ENCODE measurements around the gene DCHS1. TPM values are rescaled to one million over a fixed set of nuclear protein-coding genes. Genes with fewer than 3 reads are reported as not detected.

The DCHS1 gene
- total RNA-seq, 6 donors from 2014 or later, result 9.2 to 32.2 (median 12.8) TPM

DNA sequence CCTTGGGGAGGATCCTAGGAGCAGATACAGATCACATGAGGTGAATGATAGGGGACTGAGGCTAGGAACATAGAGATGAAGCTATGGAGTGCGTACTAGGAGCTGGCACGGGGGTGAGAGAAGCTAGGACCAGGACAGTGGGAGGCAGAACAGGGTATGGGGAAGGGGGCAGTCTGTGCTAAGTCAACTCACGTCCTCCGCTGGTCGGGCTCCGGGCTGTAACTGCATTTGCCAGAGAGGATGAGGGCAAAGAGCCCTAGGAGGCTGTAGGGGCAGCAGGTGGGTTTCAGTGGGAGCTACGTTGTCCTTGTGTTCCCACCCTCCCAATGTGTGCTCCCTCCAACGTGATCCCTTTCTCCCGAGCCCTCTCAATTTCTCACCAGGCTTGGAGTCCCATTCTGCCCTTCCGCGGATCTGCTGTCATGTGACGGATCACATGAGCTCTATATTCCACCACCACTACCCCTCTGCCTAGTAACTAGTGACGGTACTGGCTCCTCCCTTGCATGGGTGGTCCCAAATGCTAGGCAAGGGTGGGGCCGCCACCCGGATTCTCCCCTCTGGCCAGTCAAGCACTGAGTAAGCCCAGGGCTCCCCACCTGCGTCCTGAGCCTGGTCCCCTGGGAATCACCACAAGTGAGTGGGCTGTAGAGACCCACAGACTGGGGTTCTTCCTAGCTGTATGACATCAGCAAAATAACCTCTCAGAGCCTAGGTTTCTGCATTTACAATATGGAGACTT, 36.4 kb downstream of the DCHS1 start, which contains the start of gene TPP1:
TPP1 (minus strand) TSS at position 419 of the 742 bp plus-strand sequence; CDS start at position 397, 22 bp downstream.
- peaks cover 0 to 39% (median 16%) of the 10 kb centered on the region in 4 donors for H3K36me3 ChIP-seq
- ATAC-seq (ENCODE audit: low FRiP score in 2 of 2), result peak; percentile 94 to 96
- 0% methylated on average over 16 of the region's 16 CpGs for WGBS, 2 donors

GRCh38 chr11:6618117-6619003, 37.2 kb downstream of the DCHS1 start:
- 9 to 12% methylated on average over 13 to 15 of the region's 15 CpGs for WGBS, 2 donors
- TF ChIP-seq EP300 (IDR thresholded peaks at IDR 0.05) (no peak), POLR2A (IDR thresholded peaks at IDR 0.05) (peak in 1 of 4 donors; percentile 53), CTCF (IDR thresholded peaks at IDR 0.05) (no peak), POLR2AphosphoS5 (IDR thresholded peaks at IDR 0.05) (peak; percentile 38 to 81)

More for the DNA sequence above, 36.4 kb downstream of the DCHS1 start, which contains the start of gene TPP1:
- DNase-seq, result peak; percentile 60 to 97
- peaks cover 17 to 28% (median 26%) of the 10 kb centered on the region in 4 donors for H3K4me1 ChIP-seq
- H3K9me3 ChIP-seq, result no peaks in the 10 kb centered on the region
- TF ChIP-seq POLR2A (IDR thresholded peaks at IDR 0.05), result peak in 3 of 4 donors; percentile 42 to 94 (median 94)
- TF ChIP-seq POLR2AphosphoS5 (IDR thresholded peaks at IDR 0.05), result peak; percentile 92 to 96
- peak in 1 of 6 experiments; percentile 9 for TF ChIP-seq CTCF (IDR thresholded peaks at IDR 0.05)
- TF ChIP-seq EP300 (IDR thresholded peaks at IDR 0.05), result peak in 1 of 4 donors; percentile 62
- no peaks in the 10 kb centered on the region for H3K27me3 ChIP-seq
- H3K27ac ChIP-seq, result peak within 1 kb of the TSS; percentile 88 to 97 (median 94)
- H3K4me3 ChIP-seq, result peak within 1 kb of the TSS; percentile 68 to 88 (median 78)

GRCh38 chr11:6617315-6617781, 38.3 kb downstream of the DCHS1 start:
- WGBS, 2 donors, result 48 to 69% methylated on average over 3 to 5 of the region's 5 CpGs
- Histone ChIP-seq H3K27me3 (no peaks in the 10 kb centered on the region), H3K9me3 (no peaks in the 10 kb centered on the region), H3K36me3 (peaks cover 0 to 28% (median 16%) of the 10 kb centered on the region in 4 donors), H3K4me1 (peaks cover 24 to 39% (median 36%) of the 10 kb centered on the region in 4 donors), H3K27ac (peak overlapping the region in 3 of 4 donors; percentile 88 to 97 (median 90)), H3K4me3 (peak overlapping the region in 2 of 4 donors; percentile 68 to 76)
- DNase-seq (no peak), ATAC-seq (ENCODE audit: low FRiP score in 2 of 2) (no peak)
- TF ChIP-seq EP300 (IDR thresholded peaks at IDR 0.05) (no peak), CTCF (IDR thresholded peaks at IDR 0.05) (no peak), POLR2A (IDR thresholded peaks at IDR 0.05) (no peak), POLR2AphosphoS5 (IDR thresholded peaks at IDR 0.05) (no peak)

More at GRCh38 chr11:6618117-6619003, 37.2 kb downstream of the DCHS1 start:
- H3K36me3 ChIP-seq, result peaks cover 0 to 31% (median 16%) of the 10 kb centered on the region in 4 donors
- peak overlapping the region; percentile 68 to 88 (median 78) for H3K4me3 ChIP-seq
- H3K27me3 ChIP-seq, result no peaks in the 10 kb centered on the region
- H3K27ac ChIP-seq, result peak overlapping the region; percentile 88 to 97 (median 94)
- peaks cover 17 to 32% (median 28%) of the 10 kb centered on the region in 4 donors for H3K4me1 ChIP-seq
- H3K9me3 ChIP-seq, result no peaks in the 10 kb centered on the region
- DNase-seq (peak in 1 of 2 donors; percentile 80), ATAC-seq (ENCODE audit: low FRiP score in 2 of 2) (peak; percentile 35 to 54)

DNA sequence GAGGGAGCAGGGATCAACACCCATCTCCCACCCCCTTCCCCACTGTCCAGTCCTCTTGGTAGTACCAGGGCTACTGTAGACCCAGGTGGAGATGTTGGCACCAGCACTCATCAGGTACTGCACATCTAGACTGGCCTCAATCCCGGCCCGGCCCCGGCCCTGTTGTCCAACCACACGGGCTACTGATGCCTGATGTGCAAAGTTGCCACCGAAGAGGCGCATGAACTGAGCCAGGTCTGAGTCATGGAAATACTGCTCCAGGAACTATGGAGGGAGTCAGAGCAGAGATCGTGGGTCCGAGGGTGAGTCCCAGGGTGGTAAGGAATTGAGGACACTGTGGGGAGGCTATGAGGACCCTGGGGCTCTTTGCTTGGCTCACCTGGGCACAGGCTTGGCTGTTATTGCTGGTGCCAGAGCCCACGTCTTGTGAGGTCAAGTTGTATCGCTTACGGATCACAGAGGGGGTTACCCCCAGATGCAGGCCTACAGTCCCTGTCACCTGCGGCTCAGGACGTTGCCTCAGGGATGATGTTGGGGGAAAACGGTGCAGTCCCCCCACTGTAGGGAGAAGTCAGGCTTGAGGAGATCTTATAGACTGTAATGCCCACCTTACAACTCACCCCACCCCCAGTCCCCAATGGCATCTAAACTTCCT, 38.9 kb downstream of the DCHS1 start:
- 93 to 95% methylated on average over 14 of the region's 14 CpGs for WGBS, 2 donors
- H3K4me1 ChIP-seq, result peaks cover 24 to 39% (median 36%) of the 10 kb centered on the region in 4 donors
- TF ChIP-seq EP300 (IDR thresholded peaks at IDR 0.05) (no peak), CTCF (IDR thresholded peaks at IDR 0.05) (no peak), POLR2AphosphoS5 (IDR thresholded peaks at IDR 0.05) (no peak), POLR2A (IDR thresholded peaks at IDR 0.05) (no peak)
- peak in 1 of 2 donors; percentile 73 for DNase-seq
- peaks cover 0 to 28% (median 16%) of the 10 kb centered on the region in 4 donors for H3K36me3 ChIP-seq
- H3K9me3 ChIP-seq, result no peaks in the 10 kb centered on the region
- peak overlapping the region in 1 of 4 donors; percentile 97 for H3K27ac ChIP-seq
- no peaks in the 10 kb centered on the region for H3K27me3 ChIP-seq
- ATAC-seq (ENCODE audit: low FRiP score in 2 of 2), result no peak
- no peak overlapping the region for H3K4me3 ChIP-seq

All from upper lobe of left lung (tissue), 6 donors.